ENCODE data around the gene GLP1R. TPM values are rescaled to one million over a fixed set of nuclear protein-coding genes. Genes with fewer than 3 reads are reported as not detected.

Gene GLP1R
- total RNA-seq, 1 experiment from 2014 or later: not detected

- DNase-seq (ENCODE audit: low spot score): no peak
Measured at GRCh38 chr6:39086294-39086693, 37.7 kb downstream of the GLP1R start.

DNA sequence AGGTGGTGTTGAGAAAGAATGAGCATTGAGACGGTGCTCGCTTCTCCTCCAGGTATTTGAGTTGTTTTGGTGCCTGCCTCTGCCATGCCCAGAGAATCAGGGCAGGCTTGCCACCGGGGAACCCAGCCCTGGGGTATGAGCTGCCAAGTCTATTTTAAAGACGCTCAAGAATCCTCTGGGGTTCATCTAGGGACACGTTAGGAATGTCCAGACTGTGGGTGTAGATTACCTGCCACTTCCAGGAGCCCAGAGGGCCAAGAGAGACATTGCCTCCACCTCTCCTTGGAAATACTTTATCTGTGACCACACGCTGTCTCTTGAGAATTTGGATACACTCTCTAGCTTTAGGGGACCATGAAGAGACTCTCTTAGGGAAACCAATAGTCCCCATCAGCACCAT is 38.1 kb downstream of the GLP1R start:
- no peak for DNase-seq (ENCODE audit: low spot score)

DNA sequence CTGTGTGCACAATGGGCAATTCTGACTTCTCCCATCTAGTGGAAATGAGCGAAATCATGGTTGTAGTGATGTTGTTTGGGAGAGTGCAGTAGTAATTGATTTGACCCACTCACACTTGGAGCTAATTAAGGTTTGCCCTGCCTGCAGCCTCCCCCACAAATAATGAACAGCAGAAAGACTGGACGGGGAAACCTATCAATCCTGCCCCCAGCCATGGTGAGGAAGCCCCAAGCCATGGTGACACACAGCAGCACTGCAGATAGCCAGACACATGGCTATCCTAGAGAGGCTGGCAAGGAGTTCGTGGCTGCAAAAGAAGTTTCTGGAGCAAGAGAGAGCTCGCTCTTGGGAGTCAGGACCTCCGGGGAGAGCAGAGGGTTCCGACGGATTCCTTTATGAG is 38.6 kb downstream of the GLP1R start:
- no peak for DNase-seq (ENCODE audit: low spot score)

DNA sequence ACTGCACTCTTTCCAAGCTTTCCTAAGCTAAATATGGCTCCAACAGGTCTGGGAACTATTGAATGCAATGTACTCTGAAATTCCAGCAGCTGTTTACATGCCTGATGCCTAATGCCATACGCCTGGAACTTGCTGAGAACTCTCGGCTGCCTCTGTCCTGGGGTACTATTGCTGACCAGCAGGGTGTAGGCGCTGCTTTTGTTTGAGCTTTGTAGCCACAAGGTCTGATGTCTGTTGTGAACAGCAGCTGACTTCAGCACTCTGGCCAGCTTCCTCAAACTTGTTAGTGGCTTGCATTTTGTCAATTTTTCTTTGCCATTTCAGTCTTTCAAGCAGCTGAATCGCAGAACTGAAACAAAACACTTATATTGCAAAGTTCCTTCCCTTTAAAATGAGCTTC is 39.8 kb downstream of the GLP1R start:
- peak; percentile 18 for DNase-seq (ENCODE audit: low spot score)

DNA sequence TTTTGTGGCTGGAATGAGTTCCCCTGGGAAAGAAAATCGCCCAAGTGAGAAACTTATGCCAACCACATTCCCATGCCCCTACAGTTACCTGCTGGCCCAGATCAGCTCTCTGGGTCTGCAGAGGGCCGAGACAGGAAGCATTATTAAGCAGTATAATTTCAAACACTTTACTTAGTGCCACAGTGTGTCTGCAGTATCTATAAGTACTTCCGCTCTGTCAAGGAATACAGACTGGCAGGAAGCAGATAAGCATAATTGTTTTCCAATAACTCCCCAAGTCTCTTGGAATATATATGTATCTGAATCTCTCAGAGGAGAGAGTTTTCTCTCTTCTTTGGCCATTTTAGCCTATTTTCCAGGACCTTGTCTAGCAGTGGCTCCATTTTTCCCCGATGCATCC is 41.5 kb downstream of the GLP1R start:
- no peak for DNase-seq (ENCODE audit: low spot score)

GRCh38 chr6:39091220-39091619 is 42.6 kb downstream of the GLP1R start:
- DNase-seq (ENCODE audit: low spot score): no peak

- no peak for DNase-seq (ENCODE audit: low spot score)
Measured at GRCh38 chr6:39092124-39092523, 43.5 kb downstream of the GLP1R start.

DNA sequence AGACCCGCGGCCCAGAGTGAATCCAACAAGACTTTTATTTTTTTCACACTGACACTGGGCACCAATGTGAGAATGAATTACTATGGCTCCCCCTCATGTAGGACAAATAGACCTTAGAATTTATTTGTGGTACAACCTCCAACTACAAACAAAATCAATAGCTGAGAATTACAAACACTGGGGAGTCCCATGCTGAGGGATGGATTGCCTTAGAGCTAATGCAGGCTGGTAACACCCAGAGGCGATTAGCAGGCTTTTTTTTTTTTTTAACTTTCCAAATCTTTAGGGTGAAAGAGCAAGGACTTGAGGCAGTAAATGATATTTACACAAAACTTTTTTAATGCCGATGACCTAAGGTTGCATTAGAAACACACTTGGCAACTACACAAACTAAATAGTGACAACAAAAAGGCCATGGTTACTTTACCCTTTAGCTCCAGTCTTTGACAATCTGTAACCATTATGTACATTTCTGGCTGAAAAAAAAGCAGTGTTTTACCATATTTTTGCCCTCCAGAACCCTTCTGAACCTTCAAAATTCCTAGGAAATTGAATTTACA is 44.6 kb downstream of the GLP1R start:
- DNase-seq (ENCODE audit: low spot score): no peak

- no peak for DNase-seq (ENCODE audit: low spot score)
Measured at GRCh38 chr6:39095578-39095977, 47.0 kb downstream of the GLP1R start.

DNA sequence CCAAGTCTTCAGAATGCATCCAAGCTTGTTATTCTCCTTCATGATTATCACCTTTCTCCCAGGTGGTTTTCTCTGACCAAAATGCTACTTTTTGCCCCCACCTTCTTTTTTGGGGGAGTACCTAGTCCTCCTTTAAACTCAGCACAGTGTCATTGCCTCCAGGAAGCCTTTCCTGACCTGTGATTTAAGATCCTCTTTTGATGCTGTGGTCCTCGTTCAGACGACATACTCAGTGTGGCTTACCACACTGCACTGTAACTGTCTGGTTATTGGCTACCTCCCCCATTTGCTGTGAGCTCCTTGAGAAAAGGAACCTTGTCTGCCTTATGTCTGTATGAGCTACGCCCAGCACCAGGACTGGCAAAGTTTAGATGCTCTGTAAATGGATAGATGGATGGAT is 51.8 kb downstream of the GLP1R start:
- no peak for DNase-seq (ENCODE audit: low spot score)

GRCh38 chr6:39102071-39102820 is 53.7 kb downstream of the GLP1R start:
- no peak for DNase-seq (ENCODE audit: low spot score)

DNA sequence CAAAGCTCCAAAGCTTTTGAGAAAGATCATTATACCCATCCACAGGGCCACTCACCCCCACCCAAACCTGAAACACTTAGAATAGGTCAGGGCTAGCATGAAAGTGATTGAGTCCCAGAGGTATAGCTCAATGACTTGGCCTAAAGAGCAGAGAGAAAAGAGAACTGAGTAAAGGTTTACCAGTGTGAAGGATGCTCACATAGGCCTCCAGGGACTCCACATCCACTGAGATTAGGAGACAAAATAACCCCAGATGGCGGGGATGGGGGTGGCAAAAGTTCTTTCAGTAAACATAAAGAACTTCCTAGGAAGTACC is 54.2 kb downstream of the GLP1R start:
- DNase-seq (ENCODE audit: low spot score): no peak

- no peak for DNase-seq (ENCODE audit: low spot score)
Measured at GRCh38 chr6:39104528-39104927, 55.9 kb downstream of the GLP1R start.

GRCh38 chr6:39107034-39107433 is 58.5 kb downstream of the GLP1R start:
- no peak for DNase-seq (ENCODE audit: low spot score)

DNA sequence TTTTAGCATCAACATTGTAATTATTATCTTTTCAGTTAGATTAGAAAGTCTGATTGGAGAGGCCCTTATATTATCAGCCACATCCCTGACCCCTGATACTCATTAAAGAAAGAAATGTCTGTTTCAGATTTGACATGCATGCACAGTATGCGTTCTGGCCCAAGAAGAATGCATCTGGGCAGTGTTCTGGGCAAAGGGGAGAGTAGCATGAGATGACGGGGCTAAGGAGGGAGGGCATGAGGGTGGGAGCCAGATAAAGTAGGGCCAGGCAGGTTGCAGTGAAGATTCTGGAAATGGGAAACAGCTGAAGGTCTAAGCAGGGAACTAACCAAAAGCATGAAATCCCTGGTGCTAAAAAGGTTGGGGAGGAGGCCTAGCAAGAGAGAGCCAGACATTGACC is 59.1 kb downstream of the GLP1R start:
- DNase-seq (ENCODE audit: low spot score): no peak

DNA sequence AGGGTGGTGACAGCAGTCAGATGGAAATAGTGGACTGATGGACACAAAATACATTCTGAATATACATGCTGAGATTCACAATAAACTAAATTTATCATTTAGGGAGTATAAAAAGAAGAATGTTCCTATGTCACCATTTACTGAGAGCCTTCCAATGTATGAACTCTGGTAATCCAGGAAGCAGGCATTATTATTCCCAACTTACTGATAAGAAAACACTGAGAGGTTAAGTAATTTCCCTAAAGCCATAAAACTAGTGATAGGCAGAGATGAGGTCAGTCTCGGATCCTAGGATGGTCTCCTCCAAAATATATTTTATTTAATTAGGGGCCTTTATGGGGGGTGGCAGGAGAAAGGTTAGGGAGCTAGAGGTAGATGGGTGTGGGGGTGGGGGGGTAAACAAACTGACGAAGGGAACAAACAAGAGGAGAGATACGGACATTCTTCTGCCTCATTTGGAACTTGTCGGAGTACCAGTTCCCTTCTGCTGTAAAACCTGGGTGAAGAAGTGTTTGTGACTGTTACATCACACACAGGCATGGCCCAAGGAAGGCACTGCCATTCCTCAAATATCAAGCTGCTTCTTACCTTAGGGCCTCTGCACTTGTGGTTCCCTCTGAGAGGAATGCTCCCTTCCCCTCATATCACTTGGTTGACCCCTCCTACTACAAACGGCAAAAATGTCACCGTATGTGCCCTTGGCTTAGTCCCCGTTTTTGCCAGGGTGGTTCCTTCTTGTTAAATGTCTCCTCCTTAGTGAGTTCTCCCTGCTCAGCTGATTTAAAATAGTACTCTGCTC is 59.7 kb downstream of the GLP1R start:
- no peak for DNase-seq (ENCODE audit: low spot score)

DNA sequence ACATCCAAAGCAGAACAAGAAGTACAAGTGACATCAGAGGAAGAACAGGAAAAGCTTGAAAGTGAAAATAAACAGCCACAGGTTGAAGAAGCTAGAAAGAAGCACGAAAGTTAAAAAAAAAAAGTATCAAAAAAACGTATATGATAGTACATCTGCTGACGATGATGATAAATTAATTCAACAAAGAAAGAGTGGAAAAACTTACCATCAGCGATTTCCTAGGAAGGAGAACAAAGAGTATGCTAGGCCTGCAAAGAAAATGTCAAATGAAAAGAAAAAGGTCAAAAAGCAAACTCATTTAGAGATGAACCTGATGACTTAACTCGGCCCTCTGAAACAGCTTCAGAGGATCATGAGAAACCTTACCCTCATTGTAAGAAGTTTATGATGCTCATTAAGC is 62.7 kb downstream of the GLP1R start:
- no peak for DNase-seq (ENCODE audit: low spot score)

GRCh38 chr6:39113788-39114187 is 65.2 kb downstream of the GLP1R start:
- no peak for DNase-seq (ENCODE audit: low spot score)

GRCh38 chr6:39114388-39114703 is 65.8 kb downstream of the GLP1R start:
- DNase-seq (ENCODE audit: low spot score): no peak

- peak; percentile 72 for DNase-seq (ENCODE audit: low spot score)
Measured at GRCh38 chr6:39114704-39115599, 66.4 kb downstream of the GLP1R start, which contains the start of gene SAYSD1. TSS of gene SAYSD1 (minus strand) at chr6:39115186. CDS start at chr6:39115089, 97 bp downstream.

DNA sequence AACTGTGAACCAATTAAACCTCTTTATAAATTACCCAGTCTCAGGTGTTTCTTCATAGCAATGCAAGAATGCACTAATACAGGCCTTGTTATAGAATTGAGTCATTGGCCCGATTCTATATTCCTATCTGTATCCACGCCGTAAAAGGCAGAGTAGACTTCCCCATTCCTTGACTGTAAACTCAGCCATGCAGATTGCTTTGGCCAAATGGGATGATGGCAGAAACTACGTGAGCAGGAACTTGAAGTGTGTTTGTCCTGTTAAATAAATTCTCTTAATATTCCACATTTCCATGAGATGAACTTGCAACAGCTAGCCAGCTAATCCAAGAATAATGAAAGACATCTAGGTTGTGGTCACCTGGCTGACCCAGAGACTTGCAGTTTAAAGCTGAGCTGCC is 70.3 kb downstream of the GLP1R start:
- DNase-seq (ENCODE audit: low spot score): no peak

DNA sequence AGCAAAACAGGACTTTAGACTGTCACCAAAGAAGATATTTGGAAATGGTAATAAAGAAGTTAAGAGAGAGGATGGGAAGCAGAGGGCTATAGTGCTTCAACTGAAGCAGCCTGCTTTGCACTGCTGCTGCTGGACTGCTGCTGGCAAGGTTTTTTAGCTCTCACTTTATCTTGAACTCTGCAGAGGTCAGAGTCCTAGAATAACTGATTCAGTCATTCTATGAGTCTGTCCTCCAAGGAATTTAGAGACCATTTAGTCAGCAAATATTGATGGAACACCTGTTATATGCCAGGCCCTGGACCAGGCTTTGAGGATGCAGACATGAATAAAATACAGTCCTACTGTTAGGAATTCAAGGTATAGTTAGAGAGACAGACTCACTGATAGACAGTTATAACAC is 75.5 kb downstream of the GLP1R start:
- DNase-seq (ENCODE audit: low spot score): no peak

All from A172 (cell line).